ENCODE measurements around the gene AP1S1. TPM values are rescaled to one million over a fixed set of nuclear protein-coding genes. Genes with fewer than 3 reads are reported as not detected.

Gene AP1S1
- total and polyA plus RNA-seq, 9 of the 15 experiments (the other 6 are each of a cell fraction or from before 2014, with no cell fraction given) = 4.4 to 149 (median 89.4) TPM

GRCh38 chr7:101206665-101207042, 52.4 kb downstream of the AP1S1 start (continued):
- no peak for TF ChIP-seq CEBPZ (IDR thresholded peaks at IDR 0.05; ENCODE audit: borderline replicate concordance, low read depth, low read length)
- TF ChIP-seq CCNT2 (IDR thresholded peaks at IDR 0.05; ENCODE audit: borderline replicate concordance, extremely low read depth, insufficient read length, low read depth, low read length) = no peak
- no peak for TF ChIP-seq SFPQ (IDR thresholded peaks at IDR 0.05; ENCODE audit: low read depth, low read length)
- no peak for TF ChIP-seq NFE2 (IDR thresholded peaks at IDR 0.05; ENCODE audit: low read depth)
- TF ChIP-seq CBFA2T3 (IDR thresholded peaks at IDR 0.05) = no peak
